HG03135 (cell line): ENCODE measurements around the gene TMEM43.
"Not testable (repeated sequence)": the region's sequence is repeated elsewhere in the genome, so short reads cannot be mapped to it uniquely, and the experiment has no call there.

Experiments
- ATAC-seq: cut with Tn5 transposase; IDR thresholded peaks from one replicate; pipeline ENCODE4 v1.9.1; 2021; ENCODE audit warnings: mild to moderate bottlenecking, moderate library complexity; ENCODE audit not compliant: unreplicated experiment

The TMEM43 gene

GRCh38 chr3:14120921-14121448, 3.9 kb upstream of the TMEM43 start:
- ATAC-seq: not testable (repeated sequence)

DNA sequence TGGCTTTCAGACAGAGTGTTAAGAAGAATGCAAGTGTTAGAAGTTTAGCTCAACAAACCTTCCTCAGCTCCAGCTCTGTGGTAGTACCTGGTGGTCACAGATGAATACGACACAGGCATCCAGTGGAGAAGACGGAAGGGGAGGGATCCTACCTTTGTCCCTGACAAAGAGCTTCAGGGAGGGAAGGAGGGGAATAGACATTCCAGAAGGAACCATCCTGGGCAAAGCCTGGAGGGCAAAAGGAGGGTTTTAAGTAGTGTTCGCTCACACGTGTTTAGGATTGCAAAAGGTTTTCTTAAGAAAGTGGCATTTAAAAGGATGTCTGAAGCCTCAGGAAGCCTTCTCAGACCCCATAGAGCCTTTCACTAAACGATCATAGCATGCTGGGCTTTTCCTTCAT, 3.0 kb upstream of the TMEM43 start:
- ATAC-seq: no peak

DNA sequence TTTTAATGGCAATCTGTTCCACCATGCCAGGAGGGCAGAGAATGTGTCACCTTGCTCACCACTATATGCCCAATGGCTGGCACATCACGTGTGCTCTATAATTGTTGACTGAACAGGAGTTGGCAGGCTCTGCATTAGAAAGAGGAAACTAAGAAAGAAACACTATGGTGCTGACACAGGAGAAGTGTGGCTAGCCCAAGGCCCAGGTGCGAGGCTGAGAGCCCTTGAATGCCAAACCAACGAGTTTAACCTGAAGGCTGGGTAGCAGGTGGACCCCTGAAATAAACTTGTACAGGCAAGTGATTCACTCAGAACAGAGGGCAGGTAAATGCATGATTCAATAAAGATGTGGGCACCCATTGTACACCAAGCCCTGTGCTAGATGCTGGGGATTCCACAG, 2.6 kb upstream of the TMEM43 start:
- no peak for ATAC-seq

- no peak for ATAC-seq
Measured at GRCh38 chr3:14123308-14124222, 1.3 kb upstream of the TMEM43 start.

GRCh38 chr3:14124223-14124614, 633 bp upstream of the TMEM43 start:
- peak; percentile 37 for ATAC-seq

DNA sequence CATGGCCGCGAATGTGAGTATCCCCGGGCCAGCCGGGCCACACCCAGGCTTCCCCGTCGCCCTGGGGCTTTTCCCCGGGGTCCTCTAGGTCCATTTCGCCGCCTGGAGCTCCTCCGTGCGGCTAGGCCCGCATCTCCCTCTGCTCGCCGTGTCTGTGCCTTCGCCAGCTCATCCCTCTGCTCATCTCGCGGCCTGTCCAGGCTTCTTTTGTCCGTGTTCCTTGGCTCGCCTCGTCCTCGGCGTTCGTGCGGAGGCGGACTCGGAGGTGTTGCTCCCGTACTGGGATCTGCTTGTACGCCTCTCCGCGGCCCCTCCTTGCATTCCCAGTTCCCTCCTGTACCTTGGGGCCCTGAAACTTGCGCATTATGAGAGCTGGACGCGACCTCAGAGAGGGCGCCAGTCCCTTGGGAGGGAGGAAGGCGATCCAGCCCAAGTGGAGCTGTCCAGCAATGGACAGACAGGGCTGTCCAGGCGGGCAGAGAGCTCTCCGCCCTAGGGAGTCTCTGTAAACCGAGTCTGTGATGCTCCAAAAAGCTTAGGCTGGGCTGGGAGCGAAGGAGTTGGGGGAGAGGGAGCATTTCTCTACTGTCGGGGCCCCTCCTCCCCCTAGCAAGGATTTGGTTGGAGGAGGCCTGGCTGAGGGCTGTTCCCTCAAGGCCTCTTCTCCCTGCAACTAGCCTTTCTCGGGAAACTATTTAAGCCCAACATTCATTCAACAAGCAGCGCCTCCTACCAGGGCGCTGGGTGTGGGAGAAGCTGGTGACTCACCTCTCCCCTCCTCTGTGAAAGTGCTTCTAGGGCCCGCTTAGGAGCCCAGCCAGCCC, 553 bp downstream of the TMEM43 start:
- peak; percentile 28 for ATAC-seq

DNA sequence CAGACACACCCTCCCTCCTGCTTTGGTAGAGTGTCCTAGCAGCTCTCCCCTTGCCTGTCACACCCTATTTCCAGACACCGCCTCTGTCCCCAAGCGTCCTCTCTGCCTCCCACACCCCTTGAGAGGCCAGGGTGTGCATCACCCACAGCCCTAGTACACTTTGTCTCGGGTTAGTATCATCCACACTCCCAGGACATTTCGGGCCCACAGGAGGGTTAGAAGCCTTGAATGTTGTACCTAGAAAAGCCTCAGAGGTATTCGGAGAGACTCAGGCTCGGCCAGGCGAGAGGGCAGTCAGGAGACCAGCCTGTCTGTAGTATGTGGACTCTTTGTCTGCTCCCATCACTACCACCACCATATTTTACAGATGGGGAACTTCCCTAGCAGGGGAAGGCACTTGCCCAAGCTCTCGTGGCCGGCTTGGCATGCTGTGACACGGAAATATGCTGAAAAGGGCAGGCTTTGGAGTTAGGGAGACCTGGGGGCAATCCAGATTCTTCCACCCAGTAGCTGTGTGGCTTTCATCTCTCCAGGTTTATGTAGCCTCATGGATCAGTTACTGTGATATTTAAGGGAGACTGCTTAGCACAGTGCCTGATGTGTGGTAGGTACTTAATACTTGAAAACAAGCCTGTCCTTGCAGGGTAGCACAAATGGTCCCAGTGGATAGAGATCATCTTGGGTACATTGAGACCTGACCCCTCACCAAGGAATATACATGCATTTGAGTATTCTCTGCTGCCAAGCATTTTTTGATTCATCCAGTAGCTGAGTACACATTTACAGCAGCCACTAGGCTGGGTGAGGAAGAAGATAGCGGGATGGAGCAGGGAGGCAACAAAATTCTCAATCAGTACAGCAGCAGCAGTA, 1.4 kb downstream of the TMEM43 start:
- ATAC-seq: no peak

DNA sequence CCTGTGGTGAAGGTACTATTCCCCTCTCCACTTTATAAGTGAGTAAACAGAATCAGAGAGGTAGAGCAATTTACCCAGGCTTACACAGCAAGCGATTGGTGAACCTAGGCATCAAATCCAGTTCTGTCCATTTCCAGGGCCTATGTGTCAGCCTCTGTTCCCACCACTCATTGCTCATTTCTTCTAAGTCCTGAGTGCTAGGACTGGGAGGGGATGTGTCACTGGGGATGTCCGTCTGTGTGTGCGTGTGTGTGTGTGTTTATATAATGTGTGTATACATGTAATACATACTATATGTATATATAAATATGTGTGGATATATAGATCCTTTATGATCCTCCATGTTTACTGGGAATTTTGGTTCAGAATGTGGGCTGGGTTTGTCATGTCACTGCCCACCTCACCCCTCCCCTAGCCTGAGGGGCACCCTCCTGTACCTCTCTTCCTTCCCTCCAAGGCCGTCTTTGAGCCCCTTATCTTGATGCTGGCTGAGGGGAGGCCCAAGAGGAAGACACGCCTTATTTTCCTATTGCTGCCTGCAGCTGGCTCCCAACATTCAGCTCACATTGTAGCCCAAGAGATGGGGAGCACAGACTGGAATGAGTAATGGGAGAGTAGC, 2.1 kb downstream of the TMEM43 start:
- ATAC-seq: no peak

DNA sequence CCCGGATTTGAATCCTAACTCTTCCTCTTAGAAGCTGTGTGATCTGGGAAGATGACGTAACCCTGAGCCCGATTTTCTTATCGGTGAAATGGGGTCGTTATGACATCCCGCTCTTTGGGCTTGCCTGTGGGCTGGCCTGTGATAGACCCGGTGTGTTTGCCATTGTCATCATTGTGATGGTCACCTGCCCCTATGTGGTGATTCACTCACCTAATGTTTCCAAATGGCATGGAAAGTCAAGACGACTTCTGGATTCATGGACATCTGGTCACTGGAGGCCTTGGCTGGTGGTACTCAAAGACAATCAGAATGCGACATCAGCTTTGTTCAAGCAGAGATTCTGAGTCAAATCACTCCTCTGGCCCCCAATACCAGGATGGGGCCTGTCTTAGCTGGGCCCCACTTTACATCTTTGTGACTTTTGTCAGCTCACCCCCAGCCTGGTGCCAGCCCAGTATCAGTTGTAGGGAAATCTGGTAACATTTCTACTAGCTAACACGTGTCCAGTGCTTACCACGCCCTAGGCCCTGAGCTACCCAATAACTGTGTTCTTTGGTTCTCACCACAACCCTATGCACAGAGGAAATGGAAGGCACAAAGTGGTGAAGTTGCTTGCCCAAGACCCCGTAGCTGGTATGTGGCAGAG, 2.8 kb downstream of the TMEM43 start:
- no peak for ATAC-seq

GRCh38 chr3:14128724-14129123, 3.9 kb downstream of the TMEM43 start:
- no peak for ATAC-seq

DNA sequence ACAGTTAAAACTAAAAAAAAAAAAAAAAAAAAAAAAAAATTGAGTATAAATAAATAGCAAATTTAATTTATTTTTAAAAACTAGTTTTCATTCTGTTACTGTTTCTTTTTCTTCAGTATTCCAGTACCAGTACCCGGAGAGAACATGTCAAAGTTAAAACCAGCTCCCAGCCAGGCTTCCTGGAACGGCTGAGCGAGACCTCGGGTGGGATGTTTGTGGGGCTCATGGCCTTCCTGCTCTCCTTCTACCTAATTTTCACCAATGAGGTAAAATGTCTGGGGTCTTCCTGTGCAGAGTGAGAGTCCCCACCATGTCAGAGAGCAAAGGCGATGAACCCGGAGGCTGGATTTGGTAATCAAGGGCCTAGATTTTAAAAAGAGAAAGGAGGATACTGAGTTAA, 4.4 kb downstream of the TMEM43 start:
- no peak for ATAC-seq

DNA sequence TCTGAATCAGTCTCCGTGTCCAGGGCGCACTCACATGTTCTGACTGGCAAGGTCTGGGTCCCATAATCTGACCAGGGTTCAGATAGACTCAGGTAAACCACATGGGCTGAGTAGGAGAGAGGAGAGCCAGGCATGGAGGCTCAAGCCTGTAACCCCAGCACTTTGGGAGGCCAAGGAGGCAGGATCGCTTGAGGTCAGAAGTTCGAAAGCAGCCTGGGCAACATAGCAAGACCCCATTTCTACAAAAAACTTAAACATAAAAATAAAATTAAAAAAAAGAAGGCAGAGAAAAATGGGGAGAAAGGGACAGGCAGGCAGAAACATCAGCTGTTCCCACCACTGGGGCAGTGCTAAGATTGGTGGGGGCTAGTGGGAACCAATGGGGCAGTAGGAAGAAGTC, 5.4 kb downstream of the TMEM43 start:
- ATAC-seq: no peak

DNA sequence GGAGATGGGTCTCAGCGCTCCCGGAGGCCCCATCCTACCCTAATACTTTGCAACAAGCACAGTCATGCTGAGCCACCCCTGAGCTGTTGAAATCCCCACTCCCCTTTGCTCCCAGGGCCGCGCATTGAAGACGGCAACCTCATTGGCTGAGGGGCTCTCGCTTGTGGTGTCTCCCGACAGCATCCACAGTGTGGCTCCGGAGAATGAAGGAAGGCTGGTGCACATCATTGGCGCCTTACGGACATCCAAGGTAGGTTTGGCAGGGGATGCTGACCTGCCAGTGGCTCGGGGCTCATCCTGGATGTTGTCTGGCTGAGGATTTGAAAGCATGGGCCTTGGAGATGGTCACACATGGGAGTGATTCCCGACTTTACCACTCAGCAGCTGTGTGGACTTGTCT, 5.9 kb downstream of the TMEM43 start:
- ATAC-seq: no peak

GRCh38 chr3:14131134-14131533, 6.3 kb downstream of the TMEM43 start:
- ATAC-seq: no peak

DNA sequence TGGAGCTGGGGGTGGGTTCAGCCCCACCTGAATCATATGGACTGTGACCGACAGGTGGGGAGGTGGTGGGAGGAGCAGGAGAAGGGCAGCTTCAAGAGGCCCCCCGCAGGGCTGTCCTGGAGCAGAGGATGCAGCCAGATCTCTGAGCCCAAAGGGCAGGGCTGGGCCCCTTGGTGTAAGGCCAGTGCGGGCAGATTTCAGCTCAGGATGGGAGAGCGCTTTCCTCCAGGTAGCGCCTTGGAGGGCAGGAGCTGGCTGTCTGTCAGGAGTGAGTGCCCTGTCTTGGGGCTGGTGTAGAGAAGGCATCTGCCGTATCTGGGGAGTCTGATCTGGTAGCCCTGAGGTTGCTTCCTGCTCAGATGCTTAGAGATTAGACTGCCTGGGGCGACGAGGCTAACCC, 7.3 kb downstream of the TMEM43 start:
- no peak for ATAC-seq

- no peak for ATAC-seq
Measured at GRCh38 chr3:14132689-14133088, 7.8 kb downstream of the TMEM43 start.

GRCh38 chr3:14133188-14133800, 8.4 kb downstream of the TMEM43 start:
- no peak for ATAC-seq

DNA sequence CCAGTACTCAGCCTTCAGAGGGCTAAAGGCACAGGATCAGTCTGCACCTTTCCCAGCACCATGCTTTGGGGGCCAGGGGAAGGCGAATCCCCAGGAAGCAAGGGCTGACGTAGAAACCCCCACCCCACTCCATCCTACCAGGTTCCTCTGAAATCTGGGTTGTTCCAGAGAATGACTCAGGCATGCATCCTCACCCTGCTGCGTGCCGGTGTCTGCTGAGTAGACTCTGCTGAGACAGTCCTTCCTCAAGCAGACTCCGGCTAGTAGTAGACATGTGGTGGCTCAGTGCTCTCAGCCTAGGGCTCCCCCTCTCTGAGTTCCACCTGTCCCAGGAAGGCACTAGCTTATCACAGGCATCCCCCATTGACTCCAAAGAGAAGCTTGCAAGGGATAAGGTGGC, 9.0 kb downstream of the TMEM43 start:
- no peak for ATAC-seq

- ATAC-seq: no peak
Measured at GRCh38 chr3:14134291-14134690, 9.4 kb downstream of the TMEM43 start.
